ENCODE measurements around the gene TMEFF2.

The TMEFF2 gene

GRCh38 chr2:192059266-192059665 is 135.5 kb downstream of the TMEFF2 start:
- no peak for DNase-seq

GRCh38 chr2:192053921-192054320 is 140.8 kb downstream of the TMEFF2 start:
- DNase-seq, result no peak

- DNase-seq, result no peak
Observed at GRCh38 chr2:192051533-192051932, 143.2 kb downstream of the TMEFF2 start.

- no peak for DNase-seq
Observed at GRCh38 chr2:192049362-192049761, 145.4 kb downstream of the TMEFF2 start.

- no peak for DNase-seq
Observed at GRCh38 chr2:192047315-192048107, 147.2 kb downstream of the TMEFF2 start.

- no peak for DNase-seq
Observed at GRCh38 chr2:192044496-192044895, 150.2 kb downstream of the TMEFF2 start.

GRCh38 chr2:192043216-192043870 is 151.4 kb downstream of the TMEFF2 start:
- no peak for DNase-seq

- DNase-seq, result no peak
Observed at GRCh38 chr2:192042126-192042525, 152.6 kb downstream of the TMEFF2 start.

- no peak for DNase-seq
Observed at GRCh38 chr2:192038110-192038509, 156.6 kb downstream of the TMEFF2 start.

GRCh38 chr2:192035731-192036442 is 158.8 kb downstream of the TMEFF2 start:
- DNase-seq, result no peak

GRCh38 chr2:192030856-192031255 is 163.9 kb downstream of the TMEFF2 start:
- no peak for DNase-seq

- DNase-seq, result no peak
Observed at GRCh38 chr2:192030289-192030688, 164.4 kb downstream of the TMEFF2 start.

GRCh38 chr2:192029089-192029488 is 165.6 kb downstream of the TMEFF2 start:
- no peak for DNase-seq

GRCh38 chr2:192026825-192027120 is 168.0 kb downstream of the TMEFF2 start:
- no peak for DNase-seq

GRCh38 chr2:192026059-192026824 is 168.5 kb downstream of the TMEFF2 start:
- DNase-seq, result no peak

- no peak for DNase-seq
Observed at GRCh38 chr2:192025637-192026036, 169.1 kb downstream of the TMEFF2 start.

- DNase-seq, result no peak
Observed at GRCh38 chr2:192023006-192023405, 171.7 kb downstream of the TMEFF2 start.

- no peak for DNase-seq
Observed at GRCh38 chr2:192017844-192018243, 176.9 kb downstream of the TMEFF2 start.

- DNase-seq, result no peak
Observed at GRCh38 chr2:192016265-192016664, 178.5 kb downstream of the TMEFF2 start.

- no peak for DNase-seq
Observed at GRCh38 chr2:192013211-192013610, 181.5 kb downstream of the TMEFF2 start.

GRCh38 chr2:192011196-192011595 is 183.5 kb downstream of the TMEFF2 start:
- DNase-seq, result no peak

- DNase-seq, result no peak
Observed at GRCh38 chr2:192010073-192010472, 184.7 kb downstream of the TMEFF2 start.

GRCh38 chr2:192007581-192008228 is 187.0 kb downstream of the TMEFF2 start:
- DNase-seq, result no peak
